A549 (cell line): ENCODE data around the gene TAF11L4. TPM values are rescaled to one million over a fixed set of nuclear protein-coding genes. Genes with fewer than 3 reads are reported as not detected.
"Not testable (repeated sequence)": the region's sequence is repeated elsewhere in the genome, so short reads cannot be mapped to it uniquely, and the experiment has no call there.

Experiments
- ATAC-seq, 2 experiments: fragments of 200-7000 bp in 1 of 2; fragments of >200 bp in 1 of 2; cut with Nextera tagmentation in 1 of 2; cut with Tn5 transposase in 1 of 2; 3 replicates each; pipeline versions ENCODE4 v1.8.0 to v1.9.1; 2018 to 2020; ENCODE audit warnings: mild to moderate bottlenecking in 1 of 2, moderate library complexity in 1 of 2
- CTCF ChIA-PET: fragments of 300-600 bp; sonication (Branson Sonifier 250); formaldehyde crosslinking; extraction: SDS; loops from one replicate; lab custom pipeline; 2021; ENCODE audit warnings: antibody characterized with exemption, inconsistent platforms; lab: Yijun Ruan, JAX
- POLR2A ChIA-PET: fragments of 350-600 bp; formaldehyde crosslinking; extraction: SDS; loops from one replicate; lab custom pipeline; 2021; ENCODE audit warnings: antibody characterized with exemption, inconsistent platforms; lab: Yijun Ruan, JAX
- DNase-seq, 2 experiments: peaks; one replicate each; pipeline versions ENCODE4 v3.0.0 to v3.0.0-alpha.2; 2011 to 2016; ENCODE audit warnings: low read depth in 1 of 2, low spot score in 1 of 2
- FAIRE-seq: peaks from 2 replicates; lab custom pipeline; 2011; peaks lifted over from hg19 to GRCh38; lab: Jason Lieb, UNC
- H3K27ac ChIP-seq, 2 experiments: fragments of >200 bp; sonication (Bioruptor Twin); formaldehyde crosslinking; 3 replicates each; pipeline ENCODE4 v1.5.1; 2016 to 2017
- H3K4me1 ChIP-seq: fragments of >200 bp; sonication (Bioruptor Twin); formaldehyde crosslinking; 3 replicates; pipeline ENCODE4 v1.6.1; 2016
- H3K4me2 ChIP-seq: fragments of >200 bp; sonication (Bioruptor Twin); formaldehyde crosslinking; 3 replicates; pipeline ENCODE4 v1.6.1; 2016
- H3K4me3 ChIP-seq: fragments of >200 bp; sonication (Bioruptor Twin); formaldehyde crosslinking; 3 replicates; pipeline ENCODE4 v1.5.1; 2016
- H3K9me3 ChIP-seq: fragments of >200 bp; sonication (Bioruptor Twin); formaldehyde crosslinking; 3 replicates; pipeline ENCODE4 v1.6.1; 2016
- BHLHE40 ChIP-seq: IDR thresholded peaks from 2 replicates; pipeline ENCODE4 v1.6.1; 2012; ENCODE audit warnings: low read depth, low read length, inconsistent platforms
- CBX8 ChIP-seq: fragments of 200-600 bp; sonication (generic); IDR thresholded peaks from 2 replicates; pipeline ENCODE4 v1.6.1; 2016
- CHD4 ChIP-seq: fragments of 200-600 bp; sonication (generic); IDR thresholded peaks from 2 replicates; pipeline ENCODE4 v1.6.1; 2016; ENCODE audit warnings: antibody characterized with exemption, mild to moderate bottlenecking, borderline replicate concordance
- EHMT2 ChIP-seq: fragments of 200-600 bp; sonication (generic); IDR thresholded peaks from 2 replicates; pipeline ENCODE4 v1.6.1; 2016; ENCODE audit warnings: antibody characterized with exemption, low read depth, mild to moderate bottlenecking, moderate library complexity
- EP300 ChIP-seq, 2 experiments: fragments of >200 bp; sonication (Bioruptor Twin); formaldehyde crosslinking; IDR thresholded peaks; 2 replicates in 1 of 2; 3 replicates in 1 of 2; pipeline ENCODE4 v1.6.1; 2016 to 2017
- FOSB ChIP-seq: fragments of 250-450 bp; sonication (Bioruptor Pico); IDR thresholded peaks from 2 replicates; pipeline ENCODE4 v1.5.0; 2020; ENCODE audit warnings: mild to moderate bottlenecking, moderate library complexity
- GATA3 ChIP-seq: IDR thresholded peaks from 2 replicates; pipeline ENCODE4 v1.6.1; 2012; ENCODE audit warnings: borderline replicate concordance
- HDAC2 ChIP-seq: fragments of 200-600 bp; sonication (generic); IDR thresholded peaks from 2 replicates; pipeline ENCODE4 v1.6.1; 2016
- JUN ChIP-seq, 2 experiments: fragments of >200 bp; sonication (Bioruptor Twin); formaldehyde crosslinking; IDR thresholded peaks; 2 replicates in 1 of 2; 3 replicates in 1 of 2; pipeline ENCODE4 v1.6.1; 2016 to 2017
- PHF8 ChIP-seq: fragments of 200-600 bp; sonication (generic); IDR thresholded peaks from 2 replicates; pipeline ENCODE4 v1.6.1; 2016; ENCODE audit warnings: low read depth, mild to moderate bottlenecking, antibody characterized with exemption, moderate library complexity, borderline replicate concordance
- RCOR1 ChIP-seq: fragments of 150-350 bp; IDR thresholded peaks from 2 replicates; pipeline ENCODE4 v1.6.1; 2014; ENCODE audit warnings: antibody characterized with exemption, low read length, low read depth
- RFX5 ChIP-seq: fragments of 450-650 bp; IDR thresholded peaks from 2 replicates; pipeline ENCODE4 v1.7.1; 2014; ENCODE audit warnings: antibody characterized with exemption, mild to moderate bottlenecking, moderate library complexity
- SMC3 ChIP-seq: fragments of >200 bp; sonication (Bioruptor Twin); formaldehyde crosslinking; IDR thresholded peaks from 3 replicates; pipeline ENCODE4 v1.6.1; 2018; ENCODE audit warnings: inconsistent platforms
- TP53 ChIP-seq: fragments of 250-450 bp; sonication (Bioruptor Pico); IDR thresholded peaks from 2 replicates; pipeline ENCODE4 v1.5.0; 2021; ENCODE audit warnings: mild to moderate bottlenecking, moderate library complexity
- ZNF302 ChIP-seq: fragments of 250-450 bp; sonication (Bioruptor Pico); IDR thresholded peaks from 2 replicates; pipeline ENCODE4 v1.9.0; 2021; ENCODE audit warnings: inconsistent platforms, mild to moderate bottlenecking, moderate library complexity
- WGBS: methylation state at CpG from one replicate; pipeline ENCODE4 v1.1.6; 2017; ENCODE audit errors: missing lambda C conversion rate; 5-methylcytosine and 5-hydroxymethylcytosine counted together
- polyA minus RNA-seq: library from RNA; depleted of rRNA, polyadenylated mRNA; stranded (reverse); fragments of >200 nt; gene quantifications from 2 replicates; pipeline ENCODE4 v1.2.3, GENCODE V29; 2011; rRNA and poly(A)+ RNA removed
- polyA plus RNA-seq, 4 experiments: library from polyadenylated mRNA; depleted of rRNA in 3 of 4; stranded (reverse); fragments of >200 nt; fragmentation: RNase III in 1 of 4; extraction: RNeasy Plus Mini Kit Qiagen cat#74134 plus additional on column Dnase treatment in 1 of 4; gene quantifications; 2 replicates in 3 of 4; 3 replicates in 1 of 4; pipeline ENCODE4 v1.2.3, GENCODE V29; 2011 to 2017
- TF ChIP-seq, protein P1 (sequence below): fragments of 450-650 bp; IDR thresholded peaks from 2 replicates; pipeline ENCODE4 v1.6.1; 2014; ENCODE audit warnings: antibody characterized with exemption
- TF ChIP-seq, protein P2 (sequence below): IDR thresholded peaks from 2 replicates; pipeline ENCODE4 v1.6.1; 2012
- TF ChIP-seq, protein P3 (sequence below): fragments of >200 bp; sonication (Bioruptor Twin); formaldehyde crosslinking; IDR thresholded peaks from 3 replicates; pipeline ENCODE4 v1.5.1; 2016
- TF ChIP-seq, protein P4 (sequence below): fragments of 200-600 bp; sonication (generic); IDR thresholded peaks from 2 replicates; pipeline ENCODE4 v1.6.1; 2016; ENCODE audit warnings: antibody characterized with exemption, mild to moderate bottlenecking, moderate library complexity
- TF ChIP-seq, protein P5 (sequence below): fragments of 150-350 bp; IDR thresholded peaks from 2 replicates; pipeline ENCODE4 v1.6.1; 2014; ENCODE audit warnings: low read depth, mild to moderate bottlenecking, low read length

The TAF11L4 gene
- polyA plus RNA-seq (2011; rRNA removed) (not detected in 2 replicates), polyA plus RNA-seq (2017; fragmentation: RNase III; extraction: RNeasy Plus Mini Kit Qiagen cat#74134 plus additional on column Dnase treatment) (not detected in 3 replicates), polyA minus RNA-seq (not detected in 2 replicates)
- polyA plus RNA-seq (2012; cell fraction: cytosol; rRNA removed) = not detected in 2 replicates
- polyA plus RNA-seq (2012; cell fraction: nucleus; rRNA removed) = not detected in 2 replicates

DNA sequence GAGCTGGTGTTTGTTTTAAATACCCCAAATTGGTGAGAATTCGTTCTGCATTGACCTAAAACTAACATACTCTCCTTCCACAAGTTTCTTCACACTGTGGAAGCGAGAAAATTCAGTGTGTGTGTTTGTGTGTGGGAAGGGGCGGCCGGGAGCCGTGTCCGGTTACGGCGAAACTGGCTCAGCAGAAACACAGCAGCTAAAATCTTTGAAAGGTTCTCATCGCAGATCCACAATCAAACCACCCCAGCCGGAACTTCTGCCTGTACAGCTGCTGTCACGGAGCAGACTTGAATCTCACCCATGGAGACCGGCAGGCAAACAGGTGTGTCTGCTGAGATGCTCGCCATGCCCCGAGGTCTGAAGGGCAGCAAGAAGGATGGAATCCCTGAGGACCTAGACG, at the start of gene TAF11L4:
TSS of gene TAF11L4 (plus strand) at position 301 of the 400 bp plus-strand sequence.
- WGBS = no CpG with 5 or more reads among the region's 15 CpGs
- CTCF ChIA-PET, ATAC-seq, H3K27ac ChIP-seq, FAIRE-seq, POLR2A ChIA-PET, H3K4me2 ChIP-seq, H3K4me1 ChIP-seq, H3K9me3 ChIP-seq, H3K4me3 ChIP-seq, DNase-seq: not testable (repeated sequence)

DNA sequence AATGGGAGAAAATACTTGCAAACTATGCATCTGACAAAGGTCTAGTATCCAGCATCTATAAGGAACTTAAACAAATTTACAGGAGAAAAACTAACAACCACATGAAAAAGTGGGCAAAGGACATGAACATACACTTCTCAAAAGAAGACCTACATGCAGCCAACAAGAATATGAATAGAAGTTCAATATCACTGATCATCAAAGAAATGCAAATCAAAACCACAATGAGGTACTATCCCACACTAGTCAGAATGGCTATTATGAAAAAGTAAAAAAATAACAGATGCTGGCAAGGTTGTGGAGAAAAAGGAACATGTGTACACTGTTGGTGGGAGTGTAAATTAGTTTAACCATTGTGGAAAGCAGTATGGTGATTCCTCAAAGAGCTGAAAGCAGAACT, 46.5 kb upstream of the TAF11L4 start:
- H3K9me3 ChIP-seq, H3K4me3 ChIP-seq, H3K27ac ChIP-seq, ATAC-seq, CTCF ChIA-PET, H3K4me2 ChIP-seq, POLR2A ChIA-PET, DNase-seq, H3K4me1 ChIP-seq, FAIRE-seq: not testable (repeated sequence)

DNA sequence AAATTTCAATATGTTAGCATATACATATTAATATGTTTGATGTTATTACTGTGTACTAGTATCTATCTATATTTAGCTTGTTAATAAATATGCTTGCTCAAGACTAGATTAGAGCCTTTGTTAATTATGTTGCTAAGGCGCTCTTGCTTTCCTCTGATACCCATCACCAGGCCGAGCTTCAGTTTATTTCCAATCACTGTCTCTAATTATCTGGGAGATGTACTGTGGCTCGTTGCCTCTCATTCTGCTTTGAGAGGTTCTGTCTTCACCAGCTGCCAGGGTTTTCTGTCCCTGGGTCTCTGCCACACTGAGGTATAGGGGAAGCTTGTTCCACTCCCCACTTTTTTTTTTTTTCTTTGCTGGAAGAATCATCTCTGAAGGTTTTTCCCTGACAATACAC, 44.6 kb upstream of the TAF11L4 start:
- DNase-seq = no peak
- 81% methylated on average over 3 of the region's 3 CpGs for WGBS
- Histone ChIP-seq H3K27ac (no peak overlapping the region), H3K4me3 (no peak overlapping the region), H3K4me1 (peaks cover 7% of the 10 kb centered on the region; the same call in 1 of the 3 replicates), H3K9me3 (no peaks in the 10 kb centered on the region), H3K4me2 (no peak overlapping the region)
- no peak for FAIRE-seq
- no peak for ATAC-seq
- TF ChIP-seq SMC3 = no peak
- no peak for TF ChIP-seq EHMT2
- TF ChIP-seq RCOR1 = no peak
- no peak for TF ChIP-seq TP53
- no peak for TF ChIP-seq HDAC2
- no peak for TF ChIP-seq ZNF302 (CRISPR knock-in tag)
- TF ChIP-seq, protein P1, sequence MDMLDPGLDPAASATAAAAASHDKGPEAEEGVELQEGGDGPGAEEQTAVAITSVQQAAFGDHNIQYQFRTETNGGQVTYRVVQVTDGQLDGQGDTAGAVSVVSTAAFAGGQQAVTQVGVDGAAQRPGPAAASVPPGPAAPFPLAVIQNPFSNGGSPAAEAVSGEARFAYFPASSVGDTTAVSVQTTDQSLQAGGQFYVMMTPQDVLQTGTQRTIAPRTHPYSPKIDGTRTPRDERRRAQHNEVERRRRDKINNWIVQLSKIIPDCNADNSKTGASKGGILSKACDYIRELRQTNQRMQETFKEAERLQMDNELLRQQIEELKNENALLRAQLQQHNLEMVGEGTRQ = no peak
- TF ChIP-seq, protein P2, sequence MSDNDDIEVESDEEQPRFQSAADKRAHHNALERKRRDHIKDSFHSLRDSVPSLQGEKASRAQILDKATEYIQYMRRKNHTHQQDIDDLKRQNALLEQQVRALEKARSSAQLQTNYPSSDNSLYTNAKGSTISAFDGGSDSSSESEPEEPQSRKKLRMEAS = no peak
- no peak for TF ChIP-seq GATA3
- TF ChIP-seq BHLHE40 = no peak
- TF ChIP-seq CBX8 = no peak
- no peak for TF ChIP-seq EP300 (IDR thresholded peaks at IDR 0.05)
- TF ChIP-seq, protein P3, sequence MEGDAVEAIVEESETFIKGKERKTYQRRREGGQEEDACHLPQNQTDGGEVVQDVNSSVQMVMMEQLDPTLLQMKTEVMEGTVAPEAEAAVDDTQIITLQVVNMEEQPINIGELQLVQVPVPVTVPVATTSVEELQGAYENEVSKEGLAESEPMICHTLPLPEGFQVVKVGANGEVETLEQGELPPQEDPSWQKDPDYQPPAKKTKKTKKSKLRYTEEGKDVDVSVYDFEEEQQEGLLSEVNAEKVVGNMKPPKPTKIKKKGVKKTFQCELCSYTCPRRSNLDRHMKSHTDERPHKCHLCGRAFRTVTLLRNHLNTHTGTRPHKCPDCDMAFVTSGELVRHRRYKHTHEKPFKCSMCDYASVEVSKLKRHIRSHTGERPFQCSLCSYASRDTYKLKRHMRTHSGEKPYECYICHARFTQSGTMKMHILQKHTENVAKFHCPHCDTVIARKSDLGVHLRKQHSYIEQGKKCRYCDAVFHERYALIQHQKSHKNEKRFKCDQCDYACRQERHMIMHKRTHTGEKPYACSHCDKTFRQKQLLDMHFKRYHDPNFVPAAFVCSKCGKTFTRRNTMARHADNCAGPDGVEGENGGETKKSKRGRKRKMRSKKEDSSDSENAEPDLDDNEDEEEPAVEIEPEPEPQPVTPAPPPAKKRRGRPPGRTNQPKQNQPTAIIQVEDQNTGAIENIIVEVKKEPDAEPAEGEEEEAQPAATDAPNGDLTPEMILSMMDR = no peak
- no peak for TF ChIP-seq RFX5
- TF ChIP-seq PHF8 = no peak
- no peak for TF ChIP-seq JUN (IDR thresholded peaks at IDR 0.05)
- TF ChIP-seq, protein P4, sequence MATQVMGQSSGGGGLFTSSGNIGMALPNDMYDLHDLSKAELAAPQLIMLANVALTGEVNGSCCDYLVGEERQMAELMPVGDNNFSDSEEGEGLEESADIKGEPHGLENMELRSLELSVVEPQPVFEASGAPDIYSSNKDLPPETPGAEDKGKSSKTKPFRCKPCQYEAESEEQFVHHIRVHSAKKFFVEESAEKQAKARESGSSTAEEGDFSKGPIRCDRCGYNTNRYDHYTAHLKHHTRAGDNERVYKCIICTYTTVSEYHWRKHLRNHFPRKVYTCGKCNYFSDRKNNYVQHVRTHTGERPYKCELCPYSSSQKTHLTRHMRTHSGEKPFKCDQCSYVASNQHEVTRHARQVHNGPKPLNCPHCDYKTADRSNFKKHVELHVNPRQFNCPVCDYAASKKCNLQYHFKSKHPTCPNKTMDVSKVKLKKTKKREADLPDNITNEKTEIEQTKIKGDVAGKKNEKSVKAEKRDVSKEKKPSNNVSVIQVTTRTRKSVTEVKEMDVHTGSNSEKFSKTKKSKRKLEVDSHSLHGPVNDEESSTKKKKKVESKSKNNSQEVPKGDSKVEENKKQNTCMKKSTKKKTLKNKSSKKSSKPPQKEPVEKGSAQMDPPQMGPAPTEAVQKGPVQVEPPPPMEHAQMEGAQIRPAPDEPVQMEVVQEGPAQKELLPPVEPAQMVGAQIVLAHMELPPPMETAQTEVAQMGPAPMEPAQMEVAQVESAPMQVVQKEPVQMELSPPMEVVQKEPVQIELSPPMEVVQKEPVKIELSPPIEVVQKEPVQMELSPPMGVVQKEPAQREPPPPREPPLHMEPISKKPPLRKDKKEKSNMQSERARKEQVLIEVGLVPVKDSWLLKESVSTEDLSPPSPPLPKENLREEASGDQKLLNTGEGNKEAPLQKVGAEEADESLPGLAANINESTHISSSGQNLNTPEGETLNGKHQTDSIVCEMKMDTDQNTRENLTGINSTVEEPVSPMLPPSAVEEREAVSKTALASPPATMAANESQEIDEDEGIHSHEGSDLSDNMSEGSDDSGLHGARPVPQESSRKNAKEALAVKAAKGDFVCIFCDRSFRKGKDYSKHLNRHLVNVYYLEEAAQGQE = no peak
- TF ChIP-seq, protein P5, sequence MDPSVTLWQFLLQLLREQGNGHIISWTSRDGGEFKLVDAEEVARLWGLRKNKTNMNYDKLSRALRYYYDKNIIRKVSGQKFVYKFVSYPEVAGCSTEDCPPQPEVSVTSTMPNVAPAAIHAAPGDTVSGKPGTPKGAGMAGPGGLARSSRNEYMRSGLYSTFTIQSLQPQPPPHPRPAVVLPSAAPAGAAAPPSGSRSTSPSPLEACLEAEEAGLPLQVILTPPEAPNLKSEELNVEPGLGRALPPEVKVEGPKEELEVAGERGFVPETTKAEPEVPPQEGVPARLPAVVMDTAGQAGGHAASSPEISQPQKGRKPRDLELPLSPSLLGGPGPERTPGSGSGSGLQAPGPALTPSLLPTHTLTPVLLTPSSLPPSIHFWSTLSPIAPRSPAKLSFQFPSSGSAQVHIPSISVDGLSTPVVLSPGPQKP = no peak
- TF ChIP-seq CHD4 = no peak
- no peak for TF ChIP-seq FOSB (CRISPR knock-in tag)
- ChIA-PET POLR2A (no interaction called here), CTCF (interaction anchor here (0.6 kb wide), 3 partner anchors 8 to 801 kb away, joined by 3 to 5 read pairs (median 3); no protein-coding TSS in a partner anchor)
